ENCODE data around the gene MAST1.
"Not testable (repeated sequence)": the region's sequence is repeated elsewhere in the genome, so short reads cannot be mapped to it uniquely, and the experiment has no call there.

MAST1 gene

GRCh38 chr19:12912571-12912970, 74.3 kb downstream of the MAST1 start:
- Histone ChIP-seq H3K9me3 (ENCODE audit: control extremely low read depth in 1 of 5, control insufficient read depth in 4 of 5, insufficient read depth in 2 of 5, low read depth in 1 of 5, low read length in 4 of 5) (no peaks in the 10 kb centered on the region), H3K27ac (ENCODE audit: insufficient read depth in 1 of 2, low read depth in 1 of 2, low read length in 2 of 2, poor library complexity in 1 of 2, severe bottlenecking in 2 of 2) (peak overlapping the region; percentile 51 to 78), H3K4me3 (ENCODE audit: control insufficient read depth in 1 of 7, extremely low read depth in 1 of 7, insufficient read depth in 4 of 7, low read depth in 2 of 7, low read length in 6 of 7) (peak overlapping the region in 2 of 7 experiments; percentile 46 to 47), H3K36me3 (ENCODE audit: control insufficient read depth in 4 of 4, insufficient read depth in 4 of 4, low read length in 3 of 4) (no peaks in the 10 kb centered on the region), H3K4me1 (ENCODE audit: control extremely low read depth in 1 of 4, control insufficient read depth in 4 of 4, insufficient read depth in 4 of 4, low read length in 3 of 4) (peaks cover 5 to 40% (median 31%) of the 10 kb centered on the region in 4 experiments), H3K27me3 (replicated peaks in 2 of 5; ENCODE audit: control insufficient read depth in 4 of 5, insufficient read depth in 5 of 5, low read length in 4 of 5) (no peaks in the 10 kb centered on the region)
- 68% methylated on average over 4 of the region's 4 CpGs for WGBS (ENCODE audit: insufficient coverage)
- CTCF ChIA-PET: interaction anchor here (0.9 to 3.0 kb wide), 5 partner anchors 8 to 66 kb away, joined by 3 to 12 read pairs (median 6); partner anchors contain the start of genes GCDH and KLF1
- DNase-seq: no peak
- POLR2A ChIA-PET: interaction anchor here (0.6 to 2.1 kb wide), 2 partner anchors 25 to 27 kb away, joined by 11 to 15 read pairs; partner anchors contain the start of gene CALR

- Histone ChIP-seq H3K4me1 (ENCODE audit: control extremely low read depth in 1 of 4, control insufficient read depth in 4 of 4, insufficient read depth in 4 of 4, low read length in 3 of 4) (peaks cover 5 to 40% (median 31%) of the 10 kb centered on the region in 4 experiments), H3K9me3 (ENCODE audit: control extremely low read depth in 1 of 5, control insufficient read depth in 4 of 5, insufficient read depth in 2 of 5, low read depth in 1 of 5, low read length in 4 of 5) (no peaks in the 10 kb centered on the region), H3K4me3 (ENCODE audit: control insufficient read depth in 1 of 7, extremely low read depth in 1 of 7, insufficient read depth in 4 of 7, low read depth in 2 of 7, low read length in 6 of 7) (peak overlapping the region in 2 of 7 experiments; percentile 46 to 47), H3K27me3 (replicated peaks in 2 of 5; ENCODE audit: control insufficient read depth in 4 of 5, insufficient read depth in 5 of 5, low read length in 4 of 5) (no peaks in the 10 kb centered on the region), H3K36me3 (ENCODE audit: control insufficient read depth in 4 of 4, insufficient read depth in 4 of 4, low read length in 3 of 4) (no peaks in the 10 kb centered on the region), H3K27ac (ENCODE audit: insufficient read depth in 1 of 2, low read depth in 1 of 2, low read length in 2 of 2, poor library complexity in 1 of 2, severe bottlenecking in 2 of 2) (peak overlapping the region; percentile 51 to 78)
- CTCF ChIA-PET: interaction anchor here (0.7 to 3.0 kb wide), 11 partner anchors 9 to 1329 kb away, joined by 3 to 12 read pairs (median 4); partner anchors contain the start of genes GCDH and KLF1
- POLR2A ChIA-PET: interaction anchor here (0.6 to 2.1 kb wide), 5 partner anchors 22 to 1145 kb away, joined by 3 to 15 read pairs (median 11); partner anchors contain the start of genes CALR and GCDH
- 20% methylated on average over 12 of the region's 22 CpGs for WGBS (ENCODE audit: insufficient coverage)
- DNase-seq: peak; percentile 12 to 46 (median 44)
These were observed 74.8 kb downstream of the MAST1 start for GRCh38 chr19:12913011-12913561.

DNA sequence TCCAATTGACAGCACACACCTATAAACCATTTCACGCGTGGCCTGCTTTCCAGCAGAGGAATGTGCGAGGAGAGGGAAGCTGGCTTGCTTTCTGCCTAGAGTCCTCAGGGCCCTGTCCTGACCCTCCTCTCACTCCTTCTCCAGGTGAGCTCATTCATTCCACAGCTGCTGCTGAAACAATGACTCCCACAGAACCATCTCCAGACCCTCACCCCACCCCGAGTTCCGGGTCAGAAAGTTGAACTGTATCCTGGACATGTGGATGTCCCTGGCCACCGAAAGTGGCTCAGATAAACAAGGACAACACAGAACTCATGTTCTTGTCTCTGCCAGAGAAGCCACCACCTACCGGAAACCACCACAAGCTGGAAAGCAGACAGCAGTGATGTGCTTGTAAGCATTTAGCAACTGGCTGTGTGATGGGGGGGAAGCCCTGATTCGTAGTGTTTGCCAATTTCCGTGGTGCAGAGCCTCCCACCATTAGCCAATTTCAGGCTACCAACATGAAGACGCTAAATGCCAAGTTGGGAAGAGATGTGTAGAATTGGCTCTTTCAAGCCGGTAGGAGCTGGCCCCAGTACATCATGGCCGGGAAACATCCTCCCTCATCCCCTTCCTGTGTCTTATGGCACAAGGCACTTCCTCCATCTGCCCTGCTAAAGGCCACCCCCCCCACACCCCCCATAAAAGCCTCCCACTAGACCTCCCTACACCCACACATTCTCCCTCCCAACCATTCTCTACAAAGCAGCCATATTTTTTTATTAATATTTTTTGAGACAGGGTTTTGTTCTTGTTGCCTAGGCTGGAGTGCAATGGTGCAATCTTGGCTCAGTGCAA, 75.8 kb downstream of the MAST1 start:
- Histone ChIP-seq H3K36me3 (ENCODE audit: control insufficient read depth in 4 of 4, insufficient read depth in 4 of 4, low read length in 3 of 4) (no peaks in the 10 kb centered on the region), H3K27me3 (replicated peaks in 2 of 5; ENCODE audit: control insufficient read depth in 4 of 5, insufficient read depth in 5 of 5, low read length in 4 of 5) (no peaks in the 10 kb centered on the region), H3K4me3 (ENCODE audit: control insufficient read depth in 1 of 7, extremely low read depth in 1 of 7, insufficient read depth in 4 of 7, low read depth in 2 of 7, low read length in 6 of 7) (peak overlapping the region in 4 of 7 experiments; percentile 21 to 47 (median 44)), H3K27ac (ENCODE audit: insufficient read depth in 1 of 2, low read depth in 1 of 2, low read length in 2 of 2, poor library complexity in 1 of 2, severe bottlenecking in 2 of 2) (peak overlapping the region; percentile 51 to 78), H3K4me1 (ENCODE audit: control extremely low read depth in 1 of 4, control insufficient read depth in 4 of 4, insufficient read depth in 4 of 4, low read length in 3 of 4) (peaks cover 5 to 43% (median 36%) of the 10 kb centered on the region in 4 experiments), H3K9me3 (ENCODE audit: control extremely low read depth in 1 of 5, control insufficient read depth in 4 of 5, insufficient read depth in 2 of 5, low read depth in 1 of 5, low read length in 4 of 5) (no peaks in the 10 kb centered on the region)
- DNase-seq: peak; percentile 68 to 96 (median 94)
- ChIA-PET CTCF (interaction anchor here (0.7 to 3.0 kb wide), 9 partner anchors 15 to 1330 kb away, joined by 3 to 12 read pairs (median 4); partner anchors contain the start of gene KLF1), POLR2A (interaction anchor here (0.6 to 2.1 kb wide), 9 partner anchors 10 to 1146 kb away, joined by 3 to 15 read pairs (median 4); partner anchors contain the start of genes CALR, DNASE2 and GCDH)
- WGBS (ENCODE audit: insufficient coverage): 35% methylated on average over 5 of the region's 12 CpGs

DNA sequence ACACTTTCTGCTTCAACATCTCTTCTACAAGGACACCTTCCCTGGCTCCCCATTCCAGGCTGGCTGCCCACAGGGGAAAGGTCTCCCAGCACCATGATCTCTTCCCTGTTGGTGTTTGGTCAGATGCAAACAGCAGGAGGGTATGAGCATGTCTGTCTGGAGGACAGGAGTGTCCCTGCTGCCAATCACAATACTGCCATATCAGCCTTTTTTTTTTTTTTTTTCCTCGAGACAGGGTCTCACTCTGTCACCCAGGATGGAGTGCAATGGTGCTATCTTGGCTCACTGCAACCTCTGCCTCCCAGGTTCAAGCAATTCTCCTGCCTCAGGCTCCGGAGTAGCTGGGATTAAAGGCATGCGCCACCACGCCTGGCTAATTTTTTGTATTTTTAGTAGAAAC, 77.5 kb downstream of the MAST1 start:
- POLR2A ChIA-PET; H3K4me3 ChIP-seq (ENCODE audit: control insufficient read depth in 1 of 7, extremely low read depth in 1 of 7, insufficient read depth in 4 of 7, low read depth in 2 of 7, low read length in 6 of 7); H3K27ac ChIP-seq (ENCODE audit: insufficient read depth in 1 of 2, low read depth in 1 of 2, low read length in 2 of 2, poor library complexity in 1 of 2, severe bottlenecking in 2 of 2); H3K27me3 ChIP-seq (replicated peaks in 2 of 5; ENCODE audit: control insufficient read depth in 4 of 5, insufficient read depth in 5 of 5, low read length in 4 of 5); DNase-seq; H3K36me3 ChIP-seq (ENCODE audit: control insufficient read depth in 4 of 4, insufficient read depth in 4 of 4, low read length in 3 of 4); H3K9me3 ChIP-seq (ENCODE audit: control extremely low read depth in 1 of 5, control insufficient read depth in 4 of 5, insufficient read depth in 2 of 5, low read depth in 1 of 5, low read length in 4 of 5): not testable (repeated sequence)
- peaks cover 5 to 46% (median 40%) of the 10 kb centered on the region in 4 experiments for H3K4me1 ChIP-seq (ENCODE audit: control extremely low read depth in 1 of 4, control insufficient read depth in 4 of 4, insufficient read depth in 4 of 4, low read length in 3 of 4)
- CTCF ChIA-PET: interaction anchor here (0.6 to 1.4 kb wide), 4 partner anchors 14 to 822 kb away, joined by 3 to 4 read pairs (median 3); partner anchors contain the start of gene CALR
- WGBS (ENCODE audit: insufficient coverage): 100% methylated on average over 1 of the region's 4 CpGs

- CTCF ChIA-PET: no interaction called here
- POLR2A ChIA-PET: no interaction called here
These were observed 79.9 kb downstream of the MAST1 start for GRCh38 chr19:12918253-12918652.

DNA sequence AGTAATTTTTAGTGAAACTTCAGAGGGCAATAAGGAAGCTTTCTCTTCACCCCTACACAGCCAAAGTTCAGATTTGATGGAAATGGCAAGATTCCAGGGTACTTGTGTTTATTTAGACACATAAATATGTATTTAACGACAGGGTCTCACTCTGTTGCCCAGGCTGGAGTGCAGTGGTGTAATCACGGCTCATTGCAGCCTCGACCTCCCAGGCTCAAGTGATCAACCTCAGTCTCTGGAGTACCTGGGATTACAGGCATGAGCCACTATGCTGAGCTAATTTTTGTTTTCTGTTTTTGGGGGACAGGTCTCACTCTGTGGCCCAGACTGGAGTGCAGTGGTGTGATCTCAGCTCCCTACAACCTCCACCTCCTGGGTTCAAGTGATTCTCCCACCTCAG, 82.7 kb downstream of the MAST1 start:
- Histone ChIP-seq H3K4me1 (ENCODE audit: control extremely low read depth in 1 of 4, control insufficient read depth in 4 of 4, insufficient read depth in 4 of 4, low read length in 3 of 4) (peaks cover 0 to 11% (median 7%) of the 10 kb centered on the region in 4 experiments), H3K4me3 (ENCODE audit: control insufficient read depth in 1 of 7, extremely low read depth in 1 of 7, insufficient read depth in 4 of 7, low read depth in 2 of 7, low read length in 6 of 7) (no peak overlapping the region), H3K27ac (ENCODE audit: insufficient read depth in 1 of 2, low read depth in 1 of 2, low read length in 2 of 2, poor library complexity in 1 of 2, severe bottlenecking in 2 of 2) (no peak overlapping the region), H3K9me3 (ENCODE audit: control extremely low read depth in 1 of 5, control insufficient read depth in 4 of 5, insufficient read depth in 2 of 5, low read depth in 1 of 5, low read length in 4 of 5) (no peaks in the 10 kb centered on the region), H3K36me3 (ENCODE audit: control insufficient read depth in 4 of 4, insufficient read depth in 4 of 4, low read length in 3 of 4) (peaks cover 13 to 36% (median 30%) of the 10 kb centered on the region in 4 experiments), H3K27me3 (replicated peaks in 2 of 5; ENCODE audit: control insufficient read depth in 4 of 5, insufficient read depth in 5 of 5, low read length in 4 of 5) (no peaks in the 10 kb centered on the region)
- DNase-seq: no peak
- ChIA-PET CTCF (interaction anchor here (0.8 to 1.4 kb wide), 4 partner anchors 9 to 36 kb away, joined by 3 to 5 read pairs (median 4); no protein-coding TSS in a partner anchor), POLR2A (interaction anchor here (0.8 kb wide), 1 partner anchor 17 kb away, joined by 3 read pairs; the partner anchor contains the start of gene CALR)
- 100% methylated on average over 3 of the region's 3 CpGs for WGBS (ENCODE audit: insufficient coverage)

More at GRCh38 chr19:12918253-12918652, 79.9 kb downstream of the MAST1 start:
- Histone ChIP-seq H3K9me3 (ENCODE audit: control extremely low read depth in 1 of 5, control insufficient read depth in 4 of 5, insufficient read depth in 2 of 5, low read depth in 1 of 5, low read length in 4 of 5) (no peaks in the 10 kb centered on the region), H3K4me3 (ENCODE audit: control insufficient read depth in 1 of 7, extremely low read depth in 1 of 7, insufficient read depth in 4 of 7, low read depth in 2 of 7, low read length in 6 of 7) (no peak overlapping the region), H3K27ac (ENCODE audit: insufficient read depth in 1 of 2, low read depth in 1 of 2, low read length in 2 of 2, poor library complexity in 1 of 2, severe bottlenecking in 2 of 2) (no peak overlapping the region), H3K27me3 (replicated peaks in 2 of 5; ENCODE audit: control insufficient read depth in 4 of 5, insufficient read depth in 5 of 5, low read length in 4 of 5) (no peaks in the 10 kb centered on the region), H3K36me3 (ENCODE audit: control insufficient read depth in 4 of 4, insufficient read depth in 4 of 4, low read length in 3 of 4) (peaks cover 8 to 12% (median 11%) of the 10 kb centered on the region in 4 experiments), H3K4me1 (ENCODE audit: control extremely low read depth in 1 of 4, control insufficient read depth in 4 of 4, insufficient read depth in 4 of 4, low read length in 3 of 4) (peaks cover 0 to 33% (median 27%) of the 10 kb centered on the region in 4 experiments)
- WGBS (ENCODE audit: insufficient coverage): 100% methylated on average over 14 of the region's 14 CpGs
- no peak for DNase-seq

Data from common myeloid progenitor, CD34-positive (primary cell).